Neutrophil (primary cell): ENCODE results near the gene PRKG1.

Experiments used
- H3K27ac ChIP-seq: fragments of 200-600 bp; sonication (generic); 2 replicates; pipeline ENCODE4 v1.5.1; 2016; ENCODE audit warnings: mild to moderate bottlenecking, moderate library complexity
- H3K27me3 ChIP-seq: fragments of 200-600 bp; sonication (generic); 2 replicates; pipeline ENCODE4 v1.6.0; 2016; ENCODE audit warnings: mild to moderate bottlenecking
- H3K36me3 ChIP-seq: fragments of 200-600 bp; sonication (generic); 2 replicates; pipeline ENCODE4 v1.5.1; 2017
- H3K4me1 ChIP-seq, 2 experiments: fragments of 200-600 bp in 1 of 2; sonication (generic) in 1 of 2; 1 replicate in 1 of 2; 2 replicates in 1 of 2; pipeline versions ENCODE4 v1.5.1 to v1.6.1; 2013 to 2016; ENCODE audit warnings: low read depth in 1 of 2, low read length in 1 of 2, mild to moderate bottlenecking in 1 of 2, moderate library complexity in 1 of 2; ENCODE audit not compliant: control insufficient read depth in 1 of 2, insufficient read depth in 1 of 2
- H3K4me3 ChIP-seq, 2 experiments: fragments of 200-600 bp in 1 of 2; sonication (generic) in 1 of 2; 1 replicate in 1 of 2; 2 replicates in 1 of 2; pipeline ENCODE4 v1.5.1; 2013 to 2016; ENCODE audit warnings: low read depth in 1 of 2, low read length in 1 of 2, mild to moderate bottlenecking in 1 of 2, moderate library complexity in 1 of 2
- H3K9me3 ChIP-seq: fragments of 200-600 bp; sonication (generic); 2 replicates; pipeline ENCODE4 v1.5.1; 2016
- TF ChIP-seq, protein P1 (sequence below): fragments of 200-600 bp; sonication (generic); IDR thresholded peaks from 2 replicates; pipeline ENCODE4 v1.5.1; 2016; ENCODE audit warnings: antibody characterized with exemption

PRKG1 gene

DNA sequence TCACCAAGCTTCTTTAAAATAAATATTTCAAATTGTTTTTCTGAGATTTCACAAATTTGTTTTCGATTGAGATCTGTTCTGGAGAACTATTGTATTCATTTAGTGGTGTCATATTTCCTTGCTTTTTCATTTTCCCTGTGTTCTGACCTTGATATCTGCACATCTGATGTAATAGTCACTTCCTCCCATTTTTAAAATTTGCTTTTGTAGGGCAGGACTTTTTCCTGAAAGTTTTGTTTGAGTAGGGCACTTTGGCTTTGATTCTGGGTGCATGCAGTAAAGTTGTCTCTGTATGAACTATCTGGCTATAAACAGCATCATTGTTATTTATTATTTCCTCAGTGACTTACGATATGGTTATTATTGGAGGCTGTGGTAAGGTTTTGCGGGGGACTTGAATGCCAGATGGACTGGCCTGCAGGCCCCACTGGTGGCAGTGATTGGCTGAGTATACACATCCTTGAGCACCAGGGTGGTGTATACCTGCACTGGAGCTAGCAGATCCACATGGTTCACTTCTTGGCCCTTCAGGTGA, 541.5 kb downstream of the PRKG1 start:
- no peak overlapping the region for H3K27ac ChIP-seq
- TF ChIP-seq, protein P1, sequence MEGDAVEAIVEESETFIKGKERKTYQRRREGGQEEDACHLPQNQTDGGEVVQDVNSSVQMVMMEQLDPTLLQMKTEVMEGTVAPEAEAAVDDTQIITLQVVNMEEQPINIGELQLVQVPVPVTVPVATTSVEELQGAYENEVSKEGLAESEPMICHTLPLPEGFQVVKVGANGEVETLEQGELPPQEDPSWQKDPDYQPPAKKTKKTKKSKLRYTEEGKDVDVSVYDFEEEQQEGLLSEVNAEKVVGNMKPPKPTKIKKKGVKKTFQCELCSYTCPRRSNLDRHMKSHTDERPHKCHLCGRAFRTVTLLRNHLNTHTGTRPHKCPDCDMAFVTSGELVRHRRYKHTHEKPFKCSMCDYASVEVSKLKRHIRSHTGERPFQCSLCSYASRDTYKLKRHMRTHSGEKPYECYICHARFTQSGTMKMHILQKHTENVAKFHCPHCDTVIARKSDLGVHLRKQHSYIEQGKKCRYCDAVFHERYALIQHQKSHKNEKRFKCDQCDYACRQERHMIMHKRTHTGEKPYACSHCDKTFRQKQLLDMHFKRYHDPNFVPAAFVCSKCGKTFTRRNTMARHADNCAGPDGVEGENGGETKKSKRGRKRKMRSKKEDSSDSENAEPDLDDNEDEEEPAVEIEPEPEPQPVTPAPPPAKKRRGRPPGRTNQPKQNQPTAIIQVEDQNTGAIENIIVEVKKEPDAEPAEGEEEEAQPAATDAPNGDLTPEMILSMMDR, result no peak

DNA sequence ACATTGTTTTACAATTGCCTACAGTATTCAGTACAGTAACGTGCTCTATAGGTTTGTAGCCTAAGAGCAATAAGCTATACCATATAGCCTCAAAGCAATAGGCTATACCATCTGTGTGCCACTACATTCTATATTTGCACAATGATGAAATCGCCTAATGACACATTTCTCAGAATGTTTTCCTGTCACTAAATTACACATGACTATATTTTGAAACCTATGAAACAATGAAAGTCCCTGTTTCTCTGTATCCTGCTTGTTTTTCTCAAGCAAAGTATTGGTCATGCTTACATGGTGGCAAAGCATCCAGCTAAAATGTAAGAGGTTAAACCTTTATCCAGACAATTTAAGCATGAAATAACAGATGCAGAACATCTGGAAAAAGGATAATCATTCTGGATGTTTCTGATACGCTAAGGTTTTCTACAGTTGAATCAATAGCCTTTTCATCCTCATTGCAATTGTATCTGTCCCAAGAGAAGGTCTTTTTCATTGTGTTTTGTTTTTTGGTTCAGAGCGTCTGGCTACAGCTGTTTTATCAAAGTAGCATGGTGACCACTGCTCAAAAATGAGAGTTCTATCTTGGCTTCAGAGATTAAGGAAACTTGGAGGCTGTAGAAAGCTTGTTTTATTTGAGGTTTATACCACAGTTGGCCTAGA, 543.4 kb downstream of the PRKG1 start:
- no peaks in the 10 kb centered on the region for H3K9me3 ChIP-seq
- TF ChIP-seq, protein P1, result no peak
- no peaks in the 10 kb centered on the region for H3K4me1 ChIP-seq
- H3K27ac ChIP-seq, result no peak overlapping the region
- no peaks in the 10 kb centered on the region for H3K36me3 ChIP-seq
- H3K4me3 ChIP-seq, result no peak overlapping the region
- no peaks in the 10 kb centered on the region for H3K27me3 ChIP-seq

More for the DNA sequence above, 541.5 kb downstream of the PRKG1 start:
- no peaks in the 10 kb centered on the region for H3K4me1 ChIP-seq
- no peak overlapping the region for H3K4me3 ChIP-seq
- no peaks in the 10 kb centered on the region for H3K36me3 ChIP-seq
- no peaks in the 10 kb centered on the region for H3K27me3 ChIP-seq
- H3K9me3 ChIP-seq, result no peaks in the 10 kb centered on the region

DNA sequence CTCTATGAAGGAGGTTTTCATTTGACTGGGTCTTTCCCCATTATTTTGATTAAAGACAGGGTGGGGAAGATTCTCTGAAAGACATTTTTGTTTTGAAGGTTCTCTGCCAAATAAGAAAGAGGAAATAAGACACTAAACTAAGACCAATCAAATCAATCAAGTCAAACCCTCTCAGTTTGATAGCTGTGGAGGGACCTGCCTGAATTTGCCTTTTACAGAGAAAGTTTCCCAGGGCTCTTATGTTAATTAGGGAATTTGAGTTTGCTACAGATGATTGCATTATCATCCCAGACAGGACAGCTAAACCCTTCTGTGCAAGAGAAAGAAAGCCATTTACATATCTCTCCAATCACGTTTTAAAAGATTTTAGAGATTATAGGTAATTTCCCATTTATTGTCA, 545.1 kb downstream of the PRKG1 start:
- Histone ChIP-seq H3K36me3 (no peaks in the 10 kb centered on the region), H3K4me1 (no peaks in the 10 kb centered on the region), H3K4me3 (no peak overlapping the region), H3K27me3 (no peaks in the 10 kb centered on the region), H3K27ac (no peak overlapping the region), H3K9me3 (no peaks in the 10 kb centered on the region)
- TF ChIP-seq, protein P1, result no peak

DNA sequence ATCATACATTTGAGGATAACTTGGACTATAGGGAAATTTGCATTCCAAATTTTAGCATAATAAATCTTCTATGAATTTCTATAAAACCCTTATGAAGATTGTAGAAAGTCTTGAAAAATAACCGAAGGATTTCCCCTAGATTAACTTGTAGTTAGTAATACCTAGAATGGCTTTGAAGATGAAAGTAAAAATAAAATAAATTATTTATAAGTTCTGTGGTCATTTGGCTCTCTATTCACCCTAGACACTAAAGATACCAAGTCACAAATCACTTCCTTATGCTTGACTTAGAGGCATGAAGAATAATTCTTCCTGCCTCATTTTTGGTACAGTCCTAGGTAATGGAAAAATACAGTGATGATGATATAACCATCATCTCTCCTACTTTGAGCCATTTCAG, 545.8 kb downstream of the PRKG1 start:
- Histone ChIP-seq H3K9me3 (no peaks in the 10 kb centered on the region), H3K27me3 (no peaks in the 10 kb centered on the region), H3K4me3 (no peak overlapping the region), H3K27ac (no peak overlapping the region), H3K36me3 (no peaks in the 10 kb centered on the region), H3K4me1 (no peaks in the 10 kb centered on the region)
- TF ChIP-seq, protein P1, result no peak

DNA sequence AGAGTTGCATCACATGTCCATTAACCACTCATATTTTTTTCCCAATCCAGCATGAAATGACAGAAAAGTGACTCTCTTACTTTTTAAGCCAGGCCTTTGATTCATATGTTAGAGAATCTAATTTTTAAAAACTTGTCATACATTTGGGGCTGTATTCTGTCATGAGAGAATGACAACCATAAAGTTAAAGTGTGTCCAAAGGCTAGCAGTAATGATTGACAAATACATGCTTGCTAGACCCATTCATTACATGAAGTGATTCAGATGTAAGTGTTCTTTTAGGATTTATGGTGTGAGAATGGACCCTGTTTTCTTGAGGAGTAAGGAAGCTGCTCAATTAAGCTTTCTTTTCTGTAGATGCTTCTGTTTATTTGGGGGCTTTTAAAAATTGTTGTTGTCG, 549.7 kb downstream of the PRKG1 start:
- Histone ChIP-seq H3K4me1 (no peaks in the 10 kb centered on the region), H3K27me3 (no peaks in the 10 kb centered on the region), H3K9me3 (no peaks in the 10 kb centered on the region), H3K36me3 (no peaks in the 10 kb centered on the region), H3K4me3 (no peak overlapping the region), H3K27ac (no peak overlapping the region)
- TF ChIP-seq, protein P1, result no peak
